ENCODE results near the gene SPNS3.

SPNS3 gene

GRCh38 chr17:4463818-4464476 is 30.2 kb downstream of the SPNS3 start:
- in situ Hi-C loops (cut with MboI; ENCODE audit: low pct_unique_long_range_greater_than_20kb, low sequenced_read_pairs, unreplicated experiment), result no loop called here
- no peak for TF ChIP-seq CTCF (IDR thresholded peaks at IDR 0.05; ENCODE audit: extremely low read depth, insufficient read depth, missing control alignments)
- no peak for DNase-seq (ENCODE audit: low spot score)

- in situ Hi-C loops (cut with MboI; ENCODE audit: low pct_unique_long_range_greater_than_20kb, low sequenced_read_pairs, unreplicated experiment), result no loop called here
- no peak for DNase-seq (ENCODE audit: low spot score)
- no peak for TF ChIP-seq CTCF (IDR thresholded peaks at IDR 0.05; ENCODE audit: extremely low read depth, insufficient read depth, missing control alignments)
Observed at GRCh38 chr17:4465786-4466185, 32.0 kb downstream of the SPNS3 start.

- in situ Hi-C loops (cut with MboI; ENCODE audit: low pct_unique_long_range_greater_than_20kb, low sequenced_read_pairs, unreplicated experiment), result no loop called here
Observed at GRCh38 chr17:4467287-4467686, 33.5 kb downstream of the SPNS3 start.

GRCh38 chr17:4469552-4469951 is 35.8 kb downstream of the SPNS3 start:
- no peak for DNase-seq (ENCODE audit: low spot score)
- TF ChIP-seq CTCF (IDR thresholded peaks at IDR 0.05; ENCODE audit: extremely low read depth, insufficient read depth, missing control alignments), result no peak
- in situ Hi-C loops (cut with MboI; ENCODE audit: low pct_unique_long_range_greater_than_20kb, low sequenced_read_pairs, unreplicated experiment), result no loop called here

More at GRCh38 chr17:4467287-4467686, 33.5 kb downstream of the SPNS3 start:
- TF ChIP-seq CTCF (IDR thresholded peaks at IDR 0.05; ENCODE audit: extremely low read depth, insufficient read depth, missing control alignments), result no peak
- DNase-seq (ENCODE audit: low spot score), result no peak

GRCh38 chr17:4472286-4472685 is 38.5 kb downstream of the SPNS3 start:
- no peak for TF ChIP-seq CTCF (IDR thresholded peaks at IDR 0.05; ENCODE audit: extremely low read depth, insufficient read depth, missing control alignments)
- in situ Hi-C loops (cut with MboI; ENCODE audit: low pct_unique_long_range_greater_than_20kb, low sequenced_read_pairs, unreplicated experiment), result no loop called here

GRCh38 chr17:4474093-4474492 is 40.4 kb downstream of the SPNS3 start:
- in situ Hi-C loops (cut with MboI; ENCODE audit: low pct_unique_long_range_greater_than_20kb, low sequenced_read_pairs, unreplicated experiment), result no loop called here
- TF ChIP-seq CTCF (IDR thresholded peaks at IDR 0.05; ENCODE audit: extremely low read depth, insufficient read depth, missing control alignments), result no peak
- no peak for DNase-seq (ENCODE audit: low spot score)

More at GRCh38 chr17:4472286-4472685, 38.5 kb downstream of the SPNS3 start:
- DNase-seq (ENCODE audit: low spot score), result no peak
